ENCODE measurements around the gene E2F4. TPM values are rescaled to one million over a fixed set of nuclear protein-coding genes. Genes with fewer than 3 reads are reported as not detected.

Gene E2F4
- total and polyA plus RNA-seq, 2 of the 8 experiments (the other 6 are each of a cell fraction or from before 2014, with no cell fraction given), result 79.9 to 157 TPM

DNA sequence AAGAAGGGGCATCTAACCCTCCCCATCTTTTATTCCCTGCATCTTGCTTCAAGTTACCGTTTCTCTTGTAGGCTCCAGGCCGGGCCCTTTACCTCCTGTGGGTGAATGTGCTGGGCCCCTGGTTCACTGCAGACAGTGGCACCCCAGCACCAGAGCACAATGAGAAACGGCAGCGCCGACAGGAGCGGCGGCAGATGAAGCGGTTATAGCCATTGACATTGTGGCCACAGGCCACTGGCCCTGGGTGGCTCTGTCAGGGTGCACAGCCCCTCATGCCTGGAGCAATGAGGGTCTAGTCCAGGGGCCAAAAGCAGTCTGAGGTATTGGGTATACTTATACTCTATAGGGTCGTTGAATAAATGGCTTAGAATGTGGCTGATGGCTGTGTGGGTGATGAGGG, 37.0 kb downstream of the E2F4 start:
- Histone ChIP-seq H3K4me1 (replicated peaks in 1 of 4; ENCODE audit: control insufficient read depth in 3 of 4, insufficient read depth in 4 of 4, low read length in 3 of 4) (peaks cover 0 to 6% (median 3%) of the 10 kb centered on the region in 4 experiments; a peak in 3 of 7 replicates), H2BK20ac (ENCODE audit: low read length) (no peak overlapping the region), H2BK120ac (replicated peaks; ENCODE audit: low read depth, low read length) (no peak overlapping the region), H3K14ac (ENCODE audit: insufficient read length) (no peak overlapping the region), H3K4me2 (ENCODE audit: insufficient read depth in 1 of 2, low read depth in 2 of 2, low read length in 2 of 2) (no peak overlapping the region; a peak in 1 of 4 replicates), H3K56ac (replicated peaks; ENCODE audit: insufficient read length, low read depth, low read length) (no peak overlapping the region), H3K4ac (replicated peaks; ENCODE audit: insufficient read length, low read depth, low read length) (no peak overlapping the region), H4K91ac (replicated peaks; ENCODE audit: insufficient read length, low read length) (no peak overlapping the region), H2AFZ (ENCODE audit: low read length) (no peak overlapping the region), H4K5ac (ENCODE audit: insufficient read length, low read depth, low read length) (no peak overlapping the region), H3K79me1 (ENCODE audit: low read depth, low read length) (no peaks in the 10 kb centered on the region; the same call in 1 of the 2 replicates), H2BK5ac (ENCODE audit: low read depth, low read length) (no peak overlapping the region), H2BK12ac (ENCODE audit: low read depth, low read length) (no peak overlapping the region), H2AK5ac (ENCODE audit: low read depth, low read length) (no peak overlapping the region), H4K20me1 (replicated peaks in 1 of 2; ENCODE audit: control insufficient read depth in 1 of 2, insufficient read depth in 2 of 2, low read length in 2 of 2) (peaks cover 3 to 14% of the 10 kb centered on the region in 2 experiments), H3K27ac (ENCODE audit: low read depth, low read length) (no peak overlapping the region), H3K23ac (ENCODE audit: insufficient read length) (no peak overlapping the region), H2BK15ac (ENCODE audit: low read length) (no peak overlapping the region), H3K27me3 (replicated peaks in 1 of 4; ENCODE audit: control insufficient read depth in 3 of 4, extremely low read depth in 1 of 4, insufficient read depth in 3 of 4, low read length in 3 of 4) (no peaks in the 10 kb centered on the region; a peak in 2 of 7 replicates), H3K4me3 (ENCODE audit: extremely low read depth in 1 of 4, insufficient read depth in 2 of 4, low read depth in 3 of 4, low read length in 4 of 4) (no peak overlapping the region), H3K36me3 (ENCODE audit: control insufficient read depth in 2 of 4, insufficient read depth in 4 of 4, low read length in 3 of 4) (peaks cover 17 to 39% (median 36%) of the 10 kb centered on the region in 4 experiments; a peak in 7 of 8 replicates), H3K9me3 (ENCODE audit: insufficient read depth in 2 of 2, low read depth in 1 of 2, low read length in 1 of 2) (no peaks in the 10 kb centered on the region), H4K8ac (ENCODE audit: extremely low read depth, insufficient read depth, low read length) (no peak overlapping the region; the same call in 1 of the 2 replicates), H3K79me2 (ENCODE audit: control insufficient read depth in 1 of 2, insufficient read depth in 2 of 2, low read length in 2 of 2) (peaks cover 0 to 13% of the 10 kb centered on the region in 2 experiments; a peak in 2 of 4 replicates), H3K9ac (replicated peaks in 1 of 4; ENCODE audit: extremely low read depth in 1 of 4, low read depth in 3 of 4, low read length in 3 of 4) (no peak overlapping the region), H3K23me2 (ENCODE audit: low read depth, low read length) (peaks cover 5% of the 10 kb centered on the region), H3K18ac (ENCODE audit: extremely low read depth, low read length) (no peak overlapping the region)
- DNase-seq (ENCODE audit: low read depth in 1 of 2, low spot score in 2 of 2), result no peak
- FAIRE-seq, result no peak
- CTCF ChIA-PET (ENCODE audit: partially characterized antibody), result interaction anchor here (1.4 to 2.9 kb wide), 5 partner anchors 14 to 53 kb away, joined by 3 to 11 read pairs (median 6); partner anchors contain the start of genes ELMO3 and FHOD1
- 85% methylated on average over 9 of the region's 9 CpGs; no CpG with 5 or more reads in 1 of the 2 experiments for WGBS, 2 experiments (ENCODE audit: extremely low coverage in 1 of 2, insufficient coverage in 1 of 2, insufficient read length in 1 of 2, insufficient replicate concordance in 2 of 2, low coverage in 1 of 2, low lambda C conversion rate in 2 of 2, missing lambda C conversion rate in 1 of 2)
- peak in 1 of 2 experiments; percentile 36; a peak in 1 of 3 replicates for TF ChIP-seq POLR2A (IDR thresholded peaks at IDR 0.05; ENCODE audit: control extremely low read depth in 1 of 2, low read depth in 2 of 2, low read length in 2 of 2)
- TF ChIP-seq, protein P1, sequence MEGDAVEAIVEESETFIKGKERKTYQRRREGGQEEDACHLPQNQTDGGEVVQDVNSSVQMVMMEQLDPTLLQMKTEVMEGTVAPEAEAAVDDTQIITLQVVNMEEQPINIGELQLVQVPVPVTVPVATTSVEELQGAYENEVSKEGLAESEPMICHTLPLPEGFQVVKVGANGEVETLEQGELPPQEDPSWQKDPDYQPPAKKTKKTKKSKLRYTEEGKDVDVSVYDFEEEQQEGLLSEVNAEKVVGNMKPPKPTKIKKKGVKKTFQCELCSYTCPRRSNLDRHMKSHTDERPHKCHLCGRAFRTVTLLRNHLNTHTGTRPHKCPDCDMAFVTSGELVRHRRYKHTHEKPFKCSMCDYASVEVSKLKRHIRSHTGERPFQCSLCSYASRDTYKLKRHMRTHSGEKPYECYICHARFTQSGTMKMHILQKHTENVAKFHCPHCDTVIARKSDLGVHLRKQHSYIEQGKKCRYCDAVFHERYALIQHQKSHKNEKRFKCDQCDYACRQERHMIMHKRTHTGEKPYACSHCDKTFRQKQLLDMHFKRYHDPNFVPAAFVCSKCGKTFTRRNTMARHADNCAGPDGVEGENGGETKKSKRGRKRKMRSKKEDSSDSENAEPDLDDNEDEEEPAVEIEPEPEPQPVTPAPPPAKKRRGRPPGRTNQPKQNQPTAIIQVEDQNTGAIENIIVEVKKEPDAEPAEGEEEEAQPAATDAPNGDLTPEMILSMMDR (IDR thresholded peaks at IDR 0.05; ENCODE audit: control extremely low read depth in 1 of 3, insufficient read depth in 1 of 3, low read depth in 1 of 3, low read length in 3 of 3), result no peak
- POLR2A ChIA-PET (ENCODE audit: partially characterized antibody), result interaction anchor here (1.1 to 2.7 kb wide), 5 partner anchors 12 to 36 kb away, joined by 3 to 20 read pairs (median 4); partner anchors contain the start of gene E2F4
